H1 (cell line): ENCODE results near the gene PARD3. TPM values are rescaled to one million over a fixed set of nuclear protein-coding genes. Genes with fewer than 3 reads are reported as not detected.

Source experiments
- CHD7 ChIP-seq: fragments of 300-600 bp; sonication (generic); IDR thresholded peaks from 2 replicates; pipeline ENCODE4 v1.7.1; 2012; ENCODE audit warnings: low read length, moderate library complexity, mild to moderate bottlenecking, inconsistent platforms; ENCODE audit not compliant: insufficient replicate concordance
- CTBP2 ChIP-seq: IDR thresholded peaks from 2 replicates; pipeline ENCODE4 v1.7.0; 2011; ENCODE audit warnings: borderline replicate concordance, mild to moderate bottlenecking, moderate library complexity, mixed read lengths, low read length; ENCODE audit not compliant: insufficient read depth, insufficient read length
- EP300 ChIP-seq, 2 experiments: IDR thresholded peaks; 1 replicate in 1 of 2; 2 replicates in 1 of 2; pipeline ENCODE4 v1.6.1; 2011 to 2012; ENCODE audit warnings: low read depth in 2 of 2, low read length in 2 of 2, mild to moderate bottlenecking in 2 of 2, borderline replicate concordance in 1 of 2, inconsistent platforms in 1 of 2, moderate library complexity in 1 of 2
- EZH2 ChIP-seq: fragments of 200-600 bp; sonication (generic); IDR thresholded peaks from 2 replicates; pipeline ENCODE4 v1.7.1; 2012; ENCODE audit warnings: low read depth, mild to moderate bottlenecking, moderate library complexity, low read length, inconsistent platforms; ENCODE audit not compliant: severe bottlenecking
- JUND ChIP-seq: IDR thresholded peaks from 2 replicates; pipeline ENCODE4 v1.6.1; 2011; ENCODE audit warnings: mild to moderate bottlenecking, improper control_type of control experiment, low read length
- KDM1A ChIP-seq: fragments of 200-600, 300-600 bp; sonication (generic); IDR thresholded peaks from 2 replicates; pipeline ENCODE4 v1.7.1; 2016; ENCODE audit warnings: mild to moderate bottlenecking, low read length, borderline replicate concordance
- SP2 ChIP-seq: IDR thresholded peaks from 2 replicates; pipeline ENCODE4 v1.6.1; 2012; ENCODE audit warnings: mild to moderate bottlenecking, low read length, inconsistent platforms
- SP4 ChIP-seq: IDR thresholded peaks from 2 replicates; pipeline ENCODE4 v1.6.1; 2012; ENCODE audit warnings: low read length, inconsistent platforms
- ZNF274 ChIP-seq: IDR thresholded peaks from 2 replicates; pipeline ENCODE4 v1.7.0; 2012; ENCODE audit warnings: low read length, borderline replicate concordance; ENCODE audit errors: extremely low read depth
- polyA plus RNA-seq, 7 experiments: library from polyadenylated mRNA; depleted of rRNA in 3 of 7; stranded (reverse) in 5 of 7; unstranded in 2 of 7; fragments of >200 nt in 5 of 7; fragments of 200-250 nt in 2 of 7; gene quantifications; 1 replicate in 5 of 7; 2 replicates in 1 of 7; 4 replicates in 1 of 7; pipeline versions ENCODE4 v1.2.1 to v1.2.3, GENCODE V29; 2011 to 2013; ENCODE audit warnings: missing spikeins in 2 of 7, mixed read lengths in 2 of 7
- total RNA-seq: library from RNA; stranded (reverse); fragmentation: NEBNext Ultra II Directional; extraction: Animal tissue kit (Norgen Biotek cat#: 25700); gene quantifications from 2 replicates; pipeline ENCODE4 v1.2.1, GENCODE V29; 2021

The PARD3 gene
- total and polyA plus RNA-seq, 2 of the 8 experiments (the other 6 are each of a cell fraction or from before 2014, with no cell fraction given) = 19.7 to 49.1 TPM

- TF ChIP-seq CHD7 (no peak), ZNF274 (no peak), CTBP2 (no peak), KDM1A (no peak), EP300 (IDR thresholded peaks at IDR 0.05; ENCODE audit: borderline replicate concordance in 1 of 2, low read depth in 2 of 2, low read length in 2 of 2) (no peak), SP4 (no peak), EZH2 (no peak), SP2 (no peak), JUND (no peak)
Observed at GRCh38 chr10:34360984-34361383, 454.1 kb downstream of the PARD3 start (continued).
